Inflammatory macrophage treated with lipopolysaccharide for 4 hours (primary cell): Measurements from ENCODE around the gene CTNND2.

Experiments used
- DNase-seq: peaks from one replicate; pipeline ENCODE4 v3.0.0-alpha.2; 2020

The CTNND2 gene

DNA sequence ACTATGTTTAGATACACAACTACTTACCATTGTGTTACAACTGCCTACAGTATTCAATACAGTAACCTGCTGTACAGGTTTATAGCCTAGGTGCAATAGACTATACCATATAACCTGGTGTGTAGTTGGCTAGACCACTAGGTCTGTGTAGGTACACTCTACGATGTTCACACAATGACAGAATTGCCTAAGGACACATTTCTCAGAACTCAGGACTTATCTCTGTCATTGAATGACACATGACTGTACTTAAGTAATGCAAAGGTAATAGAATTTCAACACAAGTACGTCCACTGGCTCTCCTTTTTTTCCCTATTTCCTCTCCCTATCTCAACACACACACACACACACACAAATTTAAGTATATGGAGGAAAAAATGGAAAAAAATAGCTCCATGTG is 385.6 kb downstream of the CTNND2 start:
- DNase-seq = no peak

DNA sequence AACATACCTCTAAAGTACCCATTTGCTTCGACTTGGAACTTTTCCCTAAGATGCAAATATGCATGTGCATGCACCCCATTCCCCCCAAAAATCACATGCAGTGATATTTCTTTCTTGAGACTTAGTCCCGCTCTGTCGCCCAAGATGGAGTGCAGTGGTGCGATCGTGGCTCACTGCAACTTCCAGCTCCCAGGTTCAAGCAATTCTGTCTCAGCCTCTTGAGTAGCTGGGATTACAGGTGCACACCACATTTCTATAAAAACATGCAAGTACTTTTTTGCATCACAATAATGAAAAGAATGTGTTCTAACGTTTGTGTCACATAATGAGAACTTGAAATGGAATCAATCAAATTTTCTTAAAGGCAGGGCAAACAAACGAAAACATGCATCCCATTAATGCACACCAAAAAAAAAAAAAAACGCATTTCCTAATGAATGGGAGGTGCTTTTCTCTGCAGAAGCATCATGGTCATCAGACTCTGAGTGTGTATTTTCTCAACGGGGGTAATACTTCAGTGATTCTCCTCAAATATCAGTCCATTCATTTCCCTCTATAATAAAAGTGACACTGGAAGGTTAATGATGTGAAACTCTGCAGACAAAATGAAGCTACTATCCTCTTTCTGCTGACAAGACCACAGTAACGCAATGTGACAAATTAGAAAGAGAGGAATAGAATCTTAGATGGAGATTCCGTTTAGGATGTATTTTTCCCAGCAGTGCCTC is 389.4 kb downstream of the CTNND2 start:
- DNase-seq = no peak

DNA sequence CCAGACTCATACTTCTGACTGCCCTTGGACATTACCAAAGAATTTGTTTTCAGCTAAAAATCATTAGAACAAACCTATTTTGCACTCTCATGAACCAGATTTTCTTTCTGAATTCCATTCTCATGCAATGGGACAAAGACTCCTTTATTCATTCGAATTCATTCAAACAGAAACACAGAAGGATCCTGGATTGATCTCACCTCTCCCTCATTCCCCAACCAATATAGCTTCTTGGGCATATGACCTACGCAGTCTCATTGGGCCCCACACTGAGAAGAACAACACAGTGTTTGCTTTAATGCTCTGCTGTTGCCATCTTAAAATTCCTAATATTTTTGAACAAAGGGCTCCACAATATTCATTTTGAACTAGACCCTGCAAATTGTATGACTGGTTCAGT is 392.4 kb downstream of the CTNND2 start:
- DNase-seq = no peak

DNA sequence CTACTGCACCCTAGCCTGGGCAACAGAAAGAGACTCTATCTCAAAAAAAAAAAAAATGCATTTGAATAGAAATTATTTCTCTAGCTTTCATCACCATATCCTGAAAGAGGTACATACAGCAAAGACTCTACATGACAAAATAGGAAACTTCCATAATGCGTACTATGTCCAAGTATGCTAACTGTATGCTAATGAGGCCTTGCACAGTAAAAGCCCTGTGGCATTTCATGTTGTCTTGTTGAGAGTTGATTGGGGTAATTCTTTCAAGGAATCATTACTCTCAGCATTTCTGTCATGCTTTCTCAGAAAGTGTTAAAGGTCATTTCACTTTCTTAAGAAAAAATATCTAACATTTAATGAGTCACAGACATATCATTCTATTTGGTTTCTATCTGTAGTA is 393.4 kb downstream of the CTNND2 start:
- no peak for DNase-seq

DNA sequence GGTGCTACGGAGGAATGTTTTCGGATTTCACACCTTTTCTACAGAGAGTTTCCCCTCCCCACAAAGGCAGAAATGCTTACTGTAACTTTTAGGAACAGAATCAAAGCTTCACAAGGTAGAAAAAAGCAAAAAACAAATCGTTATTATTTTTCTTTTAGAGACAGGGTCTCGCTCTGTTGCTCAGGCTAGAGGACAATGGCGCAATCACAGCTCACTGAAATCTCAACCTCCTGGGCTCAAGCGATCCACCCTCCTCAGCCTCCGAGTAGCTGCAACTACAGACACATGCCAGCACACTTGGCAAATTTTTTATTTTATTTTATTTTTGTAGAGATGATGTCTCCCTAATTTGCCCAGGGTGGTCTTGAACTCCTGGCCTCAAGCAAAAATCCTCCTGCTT is 394.5 kb downstream of the CTNND2 start:
- DNase-seq = no peak

GRCh38 chr5:11507156-11507910 is 396.9 kb downstream of the CTNND2 start:
- DNase-seq = no peak

GRCh38 chr5:11504886-11505193 is 399.4 kb downstream of the CTNND2 start:
- no peak for DNase-seq

DNA sequence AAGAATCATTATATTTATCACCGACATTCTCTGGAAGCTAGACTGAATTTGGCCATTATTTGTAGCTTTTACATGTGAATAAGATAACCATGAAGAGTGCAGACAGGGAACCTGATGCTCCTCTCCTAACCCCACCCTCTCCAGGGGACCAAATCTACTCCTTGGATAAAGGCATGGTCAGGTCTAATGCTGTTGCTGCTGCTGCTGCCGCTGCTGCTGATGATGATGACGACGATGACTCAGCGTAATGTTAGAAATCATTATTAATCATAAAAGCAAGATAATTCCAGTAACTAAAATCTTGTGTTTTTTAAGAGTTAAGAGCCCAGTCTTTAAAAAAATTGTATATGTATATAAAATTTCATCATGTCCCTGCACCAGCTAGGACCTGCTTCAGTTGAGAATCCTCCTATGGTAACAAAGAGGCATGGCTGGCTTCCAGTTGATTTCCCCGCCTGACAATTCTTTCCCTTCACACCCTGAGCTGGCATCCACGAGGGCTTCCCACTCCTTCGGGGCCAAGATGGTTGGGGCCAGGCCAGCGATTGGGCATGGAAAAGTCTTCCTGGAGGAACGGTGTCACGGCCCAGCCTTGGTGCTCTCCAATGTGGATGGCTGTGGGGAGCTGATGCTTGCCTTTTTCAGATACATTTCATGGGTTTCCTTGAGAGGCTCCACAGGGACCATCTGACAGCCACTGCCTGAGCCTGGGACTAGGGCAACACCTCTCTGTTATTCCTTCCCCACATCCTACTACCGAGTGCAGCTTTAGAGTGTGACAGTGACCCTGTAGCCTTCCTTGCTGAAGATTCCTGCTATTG is 400.0 kb downstream of the CTNND2 start:
- DNase-seq = no peak

DNA sequence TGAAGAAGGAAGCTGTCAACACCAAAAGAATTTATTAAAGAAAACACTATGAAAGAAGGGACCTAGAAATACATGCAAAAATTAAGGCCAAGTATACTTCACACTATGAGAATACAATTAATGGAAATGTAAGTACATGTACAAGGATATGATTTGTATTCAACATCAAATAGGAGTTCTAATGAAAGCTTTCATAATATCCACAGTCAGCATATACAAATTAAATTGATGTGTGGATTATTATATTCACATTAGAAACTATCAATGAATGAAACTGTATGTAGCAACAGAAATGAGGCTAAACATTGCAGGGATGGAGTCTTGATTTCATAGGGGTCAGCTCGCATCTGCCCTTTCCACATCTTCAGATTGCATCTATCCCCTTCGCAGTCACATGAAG is 401.5 kb downstream of the CTNND2 start:
- DNase-seq = no peak

DNA sequence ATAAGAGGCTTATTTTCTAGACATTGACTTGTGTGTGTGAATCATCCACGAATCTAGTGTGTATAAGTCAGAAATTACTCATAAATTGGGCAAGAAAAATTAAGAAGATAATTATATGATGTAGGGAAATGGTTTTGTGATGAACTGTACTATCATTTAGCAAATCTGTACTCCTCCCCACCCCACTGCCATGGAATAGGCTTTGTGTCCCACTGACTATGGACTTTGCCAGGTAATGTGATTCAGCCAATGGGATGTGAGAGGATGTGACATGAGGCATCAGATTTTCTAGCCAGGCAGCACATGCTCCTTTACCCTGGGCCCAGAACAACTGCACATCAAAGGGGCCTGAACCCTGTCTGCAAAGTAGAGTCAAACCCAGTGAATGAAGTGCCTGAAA is 406.6 kb downstream of the CTNND2 start:
- no peak for DNase-seq

- no peak for DNase-seq
Observed at GRCh38 chr5:11496137-11496719, 408.0 kb downstream of the CTNND2 start.

DNA sequence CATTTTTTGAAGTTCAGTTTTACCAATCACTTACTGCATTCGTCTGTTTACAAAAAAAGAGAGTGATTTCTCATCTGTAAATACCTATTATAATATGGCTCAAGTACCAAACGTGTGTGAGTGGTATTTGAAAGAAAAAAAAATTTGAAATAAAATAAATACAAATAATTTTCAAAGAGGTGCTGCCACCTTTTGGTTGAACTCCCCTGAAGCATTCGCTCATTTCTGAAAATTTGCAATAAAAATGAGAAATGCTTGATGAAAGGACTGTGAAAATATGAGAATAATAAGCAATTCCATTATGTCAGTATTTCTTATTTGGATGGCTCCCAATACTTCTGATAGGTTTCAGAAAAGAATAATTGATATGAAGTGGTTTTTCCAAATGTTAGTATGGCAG is 409.9 kb downstream of the CTNND2 start:
- no peak for DNase-seq

- DNase-seq = no peak
Observed at GRCh38 chr5:11491404-11492075, 412.7 kb downstream of the CTNND2 start.

GRCh38 chr5:11483630-11484029 is 420.6 kb downstream of the CTNND2 start:
- no peak for DNase-seq

- DNase-seq = no peak
Observed at GRCh38 chr5:11482011-11482410, 422.2 kb downstream of the CTNND2 start.

- no peak for DNase-seq
Observed at GRCh38 chr5:11477786-11478185, 426.5 kb downstream of the CTNND2 start.

GRCh38 chr5:11476866-11477265 is 427.4 kb downstream of the CTNND2 start:
- no peak for DNase-seq

DNA sequence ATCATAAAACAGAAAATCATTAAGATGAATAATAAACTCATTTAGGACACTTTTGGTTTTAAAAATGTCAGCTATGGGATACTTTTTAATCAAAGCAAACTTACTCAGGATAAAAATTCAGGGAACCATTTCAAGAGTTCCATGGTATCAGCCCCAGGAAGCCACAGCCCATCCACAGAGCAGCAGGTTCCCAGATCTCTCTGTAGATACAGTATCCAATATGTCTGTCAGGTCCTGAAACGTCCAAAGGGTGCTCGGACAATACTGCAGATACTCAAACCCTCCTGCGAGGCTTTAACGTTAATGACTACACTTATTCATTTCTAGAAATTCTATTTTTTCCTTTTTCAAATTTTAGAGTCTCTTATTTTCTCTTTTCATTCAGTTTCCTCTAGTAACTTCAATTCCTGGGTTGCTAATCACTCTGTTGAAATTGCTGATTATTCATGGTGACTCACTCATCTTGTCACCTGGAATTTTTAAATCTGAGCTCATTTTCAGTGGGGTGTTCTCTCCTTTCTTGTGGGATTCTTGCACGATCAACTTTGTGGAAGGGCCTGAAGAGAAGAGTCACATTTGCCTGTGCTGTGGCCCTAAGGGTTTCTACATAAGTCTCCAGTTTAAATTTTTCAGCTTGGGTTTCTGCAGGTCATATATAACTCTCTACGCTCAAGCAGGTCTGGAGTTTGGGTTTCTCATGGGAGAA is 435.8 kb downstream of the CTNND2 start:
- DNase-seq = no peak

DNA sequence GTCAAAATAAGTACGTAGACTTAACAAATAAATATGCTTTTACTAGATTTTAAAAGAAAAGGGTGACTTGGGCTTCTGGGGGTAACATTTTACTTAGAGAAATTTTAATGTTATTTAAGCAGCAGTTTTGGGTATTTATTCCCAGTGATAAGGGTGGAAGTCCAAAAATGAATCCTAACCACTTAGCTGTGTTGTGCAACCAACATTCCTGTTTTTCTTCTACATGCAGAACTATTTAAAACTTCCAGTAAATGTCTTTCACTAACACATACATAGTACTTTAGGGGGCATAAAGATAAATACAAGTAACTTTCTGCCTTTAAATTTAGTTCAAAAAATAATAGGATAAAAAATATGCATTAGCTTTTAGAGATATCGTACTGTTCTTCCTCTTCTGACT is 436.7 kb downstream of the CTNND2 start:
- DNase-seq = no peak

DNA sequence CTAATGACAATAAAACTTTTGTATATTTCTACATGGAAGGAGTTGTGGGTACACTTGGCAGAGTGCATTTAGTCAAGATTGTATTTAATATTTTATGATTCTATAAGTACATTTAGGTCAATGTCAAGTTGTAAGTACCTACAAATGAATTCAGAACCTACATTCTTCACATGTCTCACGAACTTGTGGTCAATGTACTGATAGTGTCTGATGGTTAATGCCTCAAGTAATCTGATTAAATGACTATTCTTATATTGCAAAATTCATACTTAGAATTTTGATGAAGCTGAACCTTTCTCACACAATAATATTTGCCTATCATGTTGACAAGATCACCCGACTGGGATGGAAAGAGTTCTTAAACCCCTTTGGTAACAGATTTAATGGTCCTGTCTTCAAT is 444.5 kb downstream of the CTNND2 start:
- no peak for DNase-seq

DNA sequence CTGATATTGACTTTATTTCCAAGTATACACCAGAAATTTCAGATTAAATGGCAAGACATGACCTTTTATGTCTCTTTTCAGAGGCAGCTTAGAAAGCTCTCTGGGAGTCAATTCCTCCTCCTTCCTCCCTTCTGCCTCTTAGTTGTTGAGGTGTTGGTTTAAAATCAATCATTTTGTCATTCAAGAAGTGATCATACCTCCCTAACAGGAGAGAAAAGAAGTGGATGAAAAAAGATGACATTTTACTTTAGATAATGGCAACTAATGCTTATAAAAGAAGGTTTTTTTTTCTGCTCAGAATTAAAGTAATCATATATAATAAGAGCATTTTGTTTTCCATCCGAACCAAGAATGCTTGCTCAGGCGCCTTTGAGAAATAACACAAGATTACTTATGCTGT is 448.7 kb downstream of the CTNND2 start:
- no peak for DNase-seq

- DNase-seq = no peak
Observed at GRCh38 chr5:11452852-11453251, 451.4 kb downstream of the CTNND2 start.
